OCI-LY1 (cell line): Measurements from ENCODE around the gene NHLRC4.

Source experiments
- CTCF ChIP-seq: fragments of 200-600 bp; sonication (generic), shearing (Covaris generic); IDR thresholded peaks from 2 replicates; pipeline ENCODE4 v1.5.1; 2017; ENCODE audit warnings: mild to moderate bottlenecking, antibody characterized with exemption, low read length, moderate library complexity, mixed read lengths
- EZH2 ChIP-seq: fragments of 200-600 bp; sonication (generic), shearing (Covaris generic); IDR thresholded peaks from 2 replicates; pipeline ENCODE4 v1.8.0; 2017; ENCODE audit warnings: borderline replicate concordance, mixed run types, mild to moderate bottlenecking, antibody characterized with exemption, low read length, moderate library complexity, mixed read lengths

- TF ChIP-seq EZH2 (no peak), CTCF (no peak)
Measured at GRCh38 chr16:588889-589657, 22.3 kb downstream of the NHLRC4 start.
